NB4 (cell line): ENCODE results near the gene PDZD2.

ENCODE experiments used
- CTCF ChIP-seq: IDR thresholded peaks from one replicate; pipeline ENCODE4 v1.5.1; 2012; ENCODE audit warnings: low read depth, low read length
- MAX ChIP-seq: IDR thresholded peaks from 2 replicates; pipeline ENCODE4 v1.6.1; 2011; ENCODE audit warnings: low read depth, low read length
- POLR2A ChIP-seq: IDR thresholded peaks from 2 replicates; pipeline ENCODE4 v1.6.1; 2011; ENCODE audit warnings: mild to moderate bottlenecking; ENCODE audit not compliant: insufficient read length; ENCODE audit errors: extremely low read depth

- TF ChIP-seq CTCF (no peak), MAX (no peak), POLR2A (no peak)
Measured at GRCh38 chr5:31937703-31938102, 298.8 kb downstream of the PDZD2 start.
